Neuron (in vitro differentiated cells): ENCODE data around the gene PARP9.

Experiments
- H2AFZ ChIP-seq: one replicate; pipeline ENCODE4 v1.6.1; 2013; ENCODE audit warnings: low read depth, mild to moderate bottlenecking, inconsistent platforms, low read length, moderate library complexity
- H3K27me3 ChIP-seq: one replicate; pipeline ENCODE4 v1.6.1; 2013; ENCODE audit warnings: low read length; ENCODE audit not compliant: insufficient read depth
- H3K36me3 ChIP-seq: one replicate; pipeline ENCODE4 v1.6.1; 2013; ENCODE audit warnings: low read length; ENCODE audit not compliant: insufficient read depth
- H3K4me1 ChIP-seq: one replicate; pipeline ENCODE4 v1.6.1; 2013; ENCODE audit warnings: low read length; ENCODE audit not compliant: insufficient read depth
- H3K4me3 ChIP-seq: 2 replicates; pipeline ENCODE4 v1.5.1; 2013; ENCODE audit warnings: mild to moderate bottlenecking, low read length, moderate library complexity
- H3K9me3 ChIP-seq: one replicate; pipeline ENCODE4 v1.6.1; 2013; ENCODE audit warnings: low read length

Gene PARP9

DNA sequence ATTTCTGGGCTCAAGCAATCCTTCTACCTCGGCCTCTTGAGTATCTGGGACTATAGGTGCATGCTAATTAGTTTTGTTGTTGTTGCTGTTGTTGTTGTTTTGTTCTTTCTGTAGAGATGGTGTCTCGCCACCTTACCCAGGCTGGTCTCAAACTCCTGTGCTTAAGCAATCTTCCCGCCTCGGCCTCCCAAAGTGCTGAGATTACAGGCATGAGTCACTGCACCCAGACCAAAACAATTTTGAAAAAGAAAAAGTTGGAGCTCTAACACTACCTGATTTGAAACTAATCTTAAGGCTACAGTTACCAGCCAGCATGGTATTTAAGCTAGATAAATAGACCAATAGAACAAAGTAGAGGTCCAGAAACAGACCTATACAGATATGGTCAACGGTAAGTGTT is 79.1 kb downstream of the PARP9 start:
- Histone ChIP-seq H3K9me3 (no peaks in the 10 kb centered on the region), H3K36me3 (peaks cover 18% of the 10 kb centered on the region), H3K4me3 (no peak overlapping the region), H3K27me3 (no peaks in the 10 kb centered on the region), H3K4me1 (no peaks in the 10 kb centered on the region), H2AFZ (no peak overlapping the region)

DNA sequence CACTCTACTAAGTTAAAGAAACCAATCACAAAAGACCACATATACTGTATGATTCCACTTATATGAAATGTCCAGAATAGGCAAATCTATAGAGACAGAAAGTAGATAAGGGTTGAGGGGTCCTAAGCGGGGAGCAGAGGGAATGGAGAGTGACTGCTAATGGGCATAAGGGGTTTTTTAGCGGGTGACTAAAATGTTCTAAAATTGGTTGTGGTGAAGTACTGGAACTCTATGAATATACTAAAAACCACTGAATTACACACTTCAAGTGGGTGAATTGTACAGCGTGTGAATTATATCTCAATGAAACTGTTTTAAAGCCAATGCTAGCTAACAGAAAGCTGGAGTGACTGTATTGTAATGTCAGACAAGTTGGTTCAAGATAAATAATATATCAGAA is 82.7 kb downstream of the PARP9 start:
- H3K4me1 ChIP-seq: no peaks in the 10 kb centered on the region
- H3K4me3 ChIP-seq: no peak overlapping the region
- peaks cover 4% of the 10 kb centered on the region for H3K36me3 ChIP-seq
- H2AFZ ChIP-seq: no peak overlapping the region
- no peaks in the 10 kb centered on the region for H3K27me3 ChIP-seq
- H3K9me3 ChIP-seq: no peaks in the 10 kb centered on the region
